ENCODE data around the gene FBXL17. TPM values are rescaled to one million over a fixed set of nuclear protein-coding genes. Genes with fewer than 3 reads are reported as not detected.

The FBXL17 gene
- total RNA-seq, 1 experiment from 2014 or later, result 3.5 TPM

- ChIA-PET CTCF (no interaction called here), POLR2A (no interaction called here)
- Mint-ChIP-seq H3K9me3 (no peaks in the 10 kb centered on the region), H3K36me3 (no peaks in the 10 kb centered on the region), H3K4me1 (peaks cover 6% of the 10 kb centered on the region; the same call in 1 of the 2 replicates), H3K4me3 (no peak overlapping the region), H3K27ac (no peak overlapping the region), H3K27me3 (ENCODE audit: low read depth) (no peaks in the 10 kb centered on the region)
- DNase-seq (ENCODE audit: low spot score), result no peak
- ATAC-seq, result no peak
- no peak for TF ChIP-seq MYBL2 (CRISPR knock-in tag; IDR thresholded peaks at IDR 0.05)
- TF ChIP-seq CDX4 (CRISPR knock-in tag; IDR thresholded peaks at IDR 0.05; ENCODE audit: borderline replicate concordance), result no peak
- no peak for TF ChIP-seq CBFB (CRISPR knock-in tag; IDR thresholded peaks at IDR 0.05; ENCODE audit: low read depth)
- TF ChIP-seq E2F1 (CRISPR knock-in tag; IDR thresholded peaks at IDR 0.05), result no peak
- TF ChIP-seq ATF6 (CRISPR knock-in tag; IDR thresholded peaks at IDR 0.05), result no peak
- no peak for TF ChIP-seq AR (CRISPR knock-in tag; IDR thresholded peaks at IDR 0.05)
These were observed 356.9 kb downstream of the FBXL17 start for GRCh38 chr5:108024986-108025385.

GRCh38 chr5:108016101-108016500, 365.8 kb downstream of the FBXL17 start:
- ATAC-seq (no peak), DNase-seq (ENCODE audit: low spot score) (no peak)
- POLR2A ChIA-PET, result no interaction called here
- no peaks in the 10 kb centered on the region for H3K36me3 Mint-ChIP-seq
- no peaks in the 10 kb centered on the region for H3K27me3 Mint-ChIP-seq (ENCODE audit: low read depth)
- peaks cover 19% of the 10 kb centered on the region for H3K4me1 Mint-ChIP-seq
- no peak overlapping the region for H3K27ac Mint-ChIP-seq
- CTCF ChIA-PET, result no interaction called here
- no peak overlapping the region for H3K4me3 Mint-ChIP-seq
- H3K9me3 Mint-ChIP-seq, result no peaks in the 10 kb centered on the region
- TF ChIP-seq ATF3 (CRISPR knock-in tag; conservative IDR thresholded peaks at IDR 0.05) (no peak), TEAD1 (CRISPR knock-in tag; IDR thresholded peaks at IDR 0.05) (no peak), SMAD4 (CRISPR knock-in tag; IDR thresholded peaks at IDR 0.05) (no peak), ZNF281 (CRISPR knock-in tag; IDR thresholded peaks at IDR 0.05) (no peak), HMGA2 (CRISPR knock-in tag; IDR thresholded peaks at IDR 0.05) (no peak), CDX4 (CRISPR knock-in tag; IDR thresholded peaks at IDR 0.05; ENCODE audit: borderline replicate concordance) (no peak), JAZF1 (CRISPR knock-in tag; IDR thresholded peaks at IDR 0.05) (no peak), MAX (CRISPR knock-in tag; IDR thresholded peaks at IDR 0.05) (no peak), SOX15 (CRISPR knock-in tag; IDR thresholded peaks at IDR 0.05) (no peak), ATF2 (CRISPR knock-in tag; IDR thresholded peaks at IDR 0.05; ENCODE audit: borderline replicate concordance, low read depth) (no peak), FOXP4 (CRISPR knock-in tag; IDR thresholded peaks at IDR 0.05) (no peak), RELA (CRISPR knock-in tag; IDR thresholded peaks at IDR 0.05; ENCODE audit: borderline replicate concordance) (no peak)

Data from WTC11 (cell line).